Measurements from ENCODE around the gene CEP83.
"Not testable (repeated sequence)": the region's sequence is repeated elsewhere in the genome, so short reads cannot be mapped to it uniquely, and the experiment has no call there.

Gene CEP83

GRCh38 chr12:94326234-94326633 lies 133.4 kb downstream of the CEP83 start:
- FAIRE-seq = no peak
- no peak for TF ChIP-seq POLR2A (IDR thresholded peaks at IDR 0.05; ENCODE audit: low read depth, low read length)
- no peak for DNase-seq (ENCODE audit: insufficient read length, low spot score)

- TF ChIP-seq POLR2A (IDR thresholded peaks at IDR 0.05; ENCODE audit: low read depth, low read length) = no peak
- no peak for FAIRE-seq
- DNase-seq (ENCODE audit: insufficient read length, low spot score) = no peak
Observed at GRCh38 chr12:94322346-94322745, 137.3 kb downstream of the CEP83 start.

- TF ChIP-seq POLR2A (IDR thresholded peaks at IDR 0.05; ENCODE audit: low read depth, low read length) = no peak
Observed at GRCh38 chr12:94320109-94320508, 139.6 kb downstream of the CEP83 start.

GRCh38 chr12:94318181-94318580 lies 141.5 kb downstream of the CEP83 start:
- DNase-seq (ENCODE audit: insufficient read length, low spot score) (no peak), FAIRE-seq (no peak)
- no peak for TF ChIP-seq POLR2A (IDR thresholded peaks at IDR 0.05; ENCODE audit: low read depth, low read length)

More at GRCh38 chr12:94320109-94320508, 139.6 kb downstream of the CEP83 start:
- no peak for DNase-seq (ENCODE audit: insufficient read length, low spot score)
- no peak for FAIRE-seq

GRCh38 chr12:94316600-94316999 lies 143.1 kb downstream of the CEP83 start:
- FAIRE-seq; DNase-seq (ENCODE audit: insufficient read length, low spot score): not testable (repeated sequence)

GRCh38 chr12:94312378-94312777 lies 147.3 kb downstream of the CEP83 start:
- DNase-seq (ENCODE audit: insufficient read length, low spot score) (no peak), FAIRE-seq (no peak)
- no peak for TF ChIP-seq POLR2A (IDR thresholded peaks at IDR 0.05; ENCODE audit: low read depth, low read length)

- FAIRE-seq = no peak
- no peak for TF ChIP-seq POLR2A (IDR thresholded peaks at IDR 0.05; ENCODE audit: low read depth, low read length)
- DNase-seq (ENCODE audit: insufficient read length, low spot score) = no peak
Observed at GRCh38 chr12:94309373-94309772, 150.3 kb downstream of the CEP83 start.

- DNase-seq (ENCODE audit: insufficient read length, low spot score) (no peak), FAIRE-seq (no peak)
- no peak for TF ChIP-seq POLR2A (IDR thresholded peaks at IDR 0.05; ENCODE audit: low read depth, low read length)
Observed at GRCh38 chr12:94308612-94309011, 151.1 kb downstream of the CEP83 start.

- TF ChIP-seq POLR2A (IDR thresholded peaks at IDR 0.05; ENCODE audit: low read depth, low read length) = no peak
- no peak for FAIRE-seq
Observed at GRCh38 chr12:94305130-94305957, 154.3 kb downstream of the CEP83 start.

GRCh38 chr12:94304566-94305061 lies 155.1 kb downstream of the CEP83 start:
- no peak for DNase-seq (ENCODE audit: insufficient read length, low spot score)
- TF ChIP-seq POLR2A (IDR thresholded peaks at IDR 0.05; ENCODE audit: low read depth, low read length) = no peak
- FAIRE-seq = no peak

More at GRCh38 chr12:94305130-94305957, 154.3 kb downstream of the CEP83 start:
- DNase-seq (ENCODE audit: insufficient read length, low spot score) = no peak

- DNase-seq (ENCODE audit: insufficient read length, low spot score) (no peak), FAIRE-seq (no peak)
- no peak for TF ChIP-seq POLR2A (IDR thresholded peaks at IDR 0.05; ENCODE audit: low read depth, low read length)
Observed at GRCh38 chr12:94304012-94304411, 155.7 kb downstream of the CEP83 start.

- FAIRE-seq (no peak), DNase-seq (ENCODE audit: insufficient read length, low spot score) (no peak)
- no peak for TF ChIP-seq POLR2A (IDR thresholded peaks at IDR 0.05; ENCODE audit: low read depth, low read length)
Observed at GRCh38 chr12:94299846-94300245, 159.8 kb downstream of the CEP83 start.

- TF ChIP-seq POLR2A (IDR thresholded peaks at IDR 0.05; ENCODE audit: low read depth, low read length) = no peak
- FAIRE-seq (no peak), DNase-seq (ENCODE audit: insufficient read length, low spot score) (no peak)
Observed at GRCh38 chr12:94297876-94298505, 161.7 kb downstream of the CEP83 start.

GRCh38 chr12:94297096-94297699 lies 162.5 kb downstream of the CEP83 start:
- no peak for FAIRE-seq
- no peak for DNase-seq (ENCODE audit: insufficient read length, low spot score)
- no peak for TF ChIP-seq POLR2A (IDR thresholded peaks at IDR 0.05; ENCODE audit: low read depth, low read length)
